GM10248 (cell line): ENCODE measurements around the gene CD86.

ENCODE experiments used
- CTCF ChIA-PET: fragments of 300-600 bp; sonication (Branson Sonifier 250); formaldehyde crosslinking; extraction: SDS; loops from one replicate; lab custom pipeline; 2021; ENCODE audit warnings: antibody characterized with exemption; lab: Yijun Ruan, JAX
- POLR2A ChIA-PET: fragments of 350-650 bp; sonication (Branson Sonifier 250); formaldehyde crosslinking; extraction: SDS; loops from one replicate; lab custom pipeline; 2020; ENCODE audit warnings: antibody characterized with exemption; lab: Yijun Ruan, JAX
- DNase-seq: peaks from one replicate; pipeline ENCODE4 v3.0.0; 2012; ENCODE audit errors: extremely low spot score
- CTCF ChIP-seq: IDR thresholded peaks from 2 replicates; pipeline ENCODE4 v1.5.1; 2012; ENCODE audit warnings: mild to moderate bottlenecking, low read depth; ENCODE audit errors: extremely low read depth, missing control alignments, control extremely low read depth

Gene CD86

GRCh38 chr3:122105626-122106025, 50.5 kb downstream of the CD86 start:
- POLR2A ChIA-PET: no interaction called here
- CTCF ChIA-PET: interaction anchor here (1.8 to 5.7 kb wide), 3 partner anchors 10 to 153 kb away, joined by 8 to 44 read pairs (median 8); no protein-coding TSS in a partner anchor
- no peak for DNase-seq
- no peak for TF ChIP-seq CTCF

GRCh38 chr3:122107171-122107570, 52.0 kb downstream of the CD86 start:
- POLR2A ChIA-PET: no interaction called here
- no peak for TF ChIP-seq CTCF
- no peak for DNase-seq
- CTCF ChIA-PET: no interaction called here

- TF ChIP-seq CTCF: no peak
- DNase-seq: no peak
- ChIA-PET POLR2A (no interaction called here), CTCF (interaction anchor here (1.2 to 3.2 kb wide), 2 partner anchors 10 to 148 kb away, joined by 3 to 22 read pairs; no protein-coding TSS in a partner anchor)
Observed at GRCh38 chr3:122111974-122112373, 56.8 kb downstream of the CD86 start.

- no peak for TF ChIP-seq CTCF
- no peak for DNase-seq
- POLR2A ChIA-PET: no interaction called here
- CTCF ChIA-PET: interaction anchor here (1.4 kb wide), 1 partner anchor 8 kb away, joined by 4 read pairs; no protein-coding TSS in a partner anchor
Observed at GRCh38 chr3:122112754-122113153, 57.6 kb downstream of the CD86 start.

- POLR2A ChIA-PET: no interaction called here
- CTCF ChIA-PET: no interaction called here
- TF ChIP-seq CTCF: no peak
- DNase-seq: no peak
Observed at GRCh38 chr3:122123850-122124249, 68.7 kb downstream of the CD86 start.

GRCh38 chr3:122132949-122133540, 77.9 kb downstream of the CD86 start:
- ChIA-PET CTCF (no interaction called here), POLR2A (no interaction called here)
- no peak for TF ChIP-seq CTCF
- no peak for DNase-seq
